Tibial nerve (tissue), 4 donors: Measurements from ENCODE around the gene GFRA4.

Experiments
- CTCF ChIP-seq, 5 experiments: fragments of 200-600 bp in 3 of 5; fragments of 450-650 bp in 2 of 5; sonication (generic) in 3 of 5; IDR thresholded peaks; one replicate each; pipeline ENCODE4 v1.5.1; 2016 to 2019; ENCODE audit warnings: antibody characterized with exemption in 5 of 5, mild to moderate bottlenecking in 3 of 5, moderate library complexity in 2 of 5
- EP300 ChIP-seq, 2 donors: sonication (generic); formaldehyde crosslinking; IDR thresholded peaks; one replicate each; pipeline ENCODE4 v1.6.1; 2017; ENCODE audit warnings: antibody characterized with exemption in 2 of 2, mild to moderate bottlenecking in 1 of 2
- POLR2A ChIP-seq, 2 donors: fragments of 450-650 bp; IDR thresholded peaks; one replicate each; pipeline ENCODE4 v1.6.1; 2017; ENCODE audit warnings: antibody characterized with exemption in 2 of 2, mild to moderate bottlenecking in 2 of 2, moderate library complexity in 2 of 2

- TF ChIP-seq POLR2A (IDR thresholded peaks at IDR 0.05) (no peak), CTCF (IDR thresholded peaks at IDR 0.05) (no peak), EP300 (IDR thresholded peaks at IDR 0.05) (no peak)
Measured at GRCh38 chr20:3674995-3675900, 12.0 kb upstream of the GFRA4 start.
